Measurements from ENCODE around the gene GPATCH3. TPM values are rescaled to one million over a fixed set of nuclear protein-coding genes. Genes with fewer than 3 reads are reported as not detected.
A peak's percentile ranks its signal among the peaks of the same experiment; 100 is the strongest.

Gene GPATCH3
- polyA plus RNA-seq, 1 of the 3 experiments (the other 2 are of a cell fraction), result 11.1 TPM

- TF ChIP-seq POLR2AphosphoS5 (IDR thresholded peaks at IDR 0.05; ENCODE audit: low read depth, low read length), result no peak
- TF ChIP-seq MAX (IDR thresholded peaks at IDR 0.05; ENCODE audit: low read depth), result 0 out of 2 replicates have a peak, but pooled peaks have one; percentile 1
- H3K9ac ChIP-seq, result peak overlapping the region; percentile 90
- peaks cover 17 to 26% of the 10 kb centered on the region in 2 experiments for H3K36me3 ChIP-seq (replicated peaks in 1 of 2; ENCODE audit: control insufficient read depth in 1 of 2, insufficient read depth in 2 of 2, low read length in 1 of 2)
- H3K9me3 ChIP-seq, result no peaks in the 10 kb centered on the region
- peak overlapping the region; percentile 93 for H3K4me2 ChIP-seq
- peaks cover 49% of the 10 kb centered on the region for H3K79me2 ChIP-seq (ENCODE audit: insufficient read depth)
- ChIA-PET CTCF (interaction anchor here (1.0 kb wide), 1 partner anchor 32 kb away, joined by 3 read pairs; the partner anchor contains the start of gene GPN2), POLR2A (interaction anchor here (0.6 to 1.4 kb wide), 3 partner anchors 22 to 219 kb away, joined by 4 to 7 read pairs (median 4); partner anchors contain the start of genes GPATCH3 and GPN2)
- H3F3A ChIP-seq (replicated peaks; ENCODE audit: insufficient read depth), result no peaks in the 10 kb centered on the region
- no peak for DNase-seq
- H4K20me1 ChIP-seq (ENCODE audit: insufficient read depth), result peaks cover 13% of the 10 kb centered on the region; the same call in 1 of the 2 replicates
- H3K4me3 ChIP-seq (ENCODE audit: low read depth in 2 of 2, low read length in 1 of 2), result peak overlapping the region; percentile 69 to 80
- H3K27me3 ChIP-seq (ENCODE audit: insufficient read depth), result no peaks in the 10 kb centered on the region
- 2% methylated on average over 6 of the region's 6 CpGs for WGBS (ENCODE audit: low lambda C conversion rate)
- H3K9me2 ChIP-seq, result no peaks in the 10 kb centered on the region
- H2AFZ ChIP-seq (ENCODE audit: low read depth), result no peak overlapping the region
- peak overlapping the region in 1 of 2 experiments; percentile 78; a peak in 1 of 4 replicates for H3K27ac ChIP-seq (ENCODE audit: low read depth in 2 of 2, low read length in 1 of 2)
- H3K4me1 ChIP-seq (ENCODE audit: control insufficient read depth in 1 of 2, insufficient read depth in 2 of 2, low read depth in 1 of 2, low read length in 1 of 2), result peaks cover 13 to 16% of the 10 kb centered on the region in 2 experiments; a peak in 1 of 4 replicates
Measured at GRCh38 chr1:26922431-26922729, 22.1 kb upstream of the GPATCH3 start.

- H3K9me2 ChIP-seq, result no peaks in the 10 kb centered on the region
- CTCF ChIA-PET, result interaction anchor here (1.0 kb wide), 1 partner anchor 32 kb away, joined by 3 read pairs; the partner anchor contains the start of gene GPN2
- TF ChIP-seq EZH2phosphoT487 (IDR thresholded peaks at IDR 0.05; ENCODE audit: borderline replicate concordance, low read depth) (no peak), GATA2 (CRISPR knock-in tag; IDR thresholded peaks at IDR 0.05) (no peak), USF2 (IDR thresholded peaks at IDR 0.05; ENCODE audit: borderline replicate concordance, low read depth, low read length) (no peak), YY1 (IDR thresholded peaks at IDR 0.05; ENCODE audit: low read depth) (no peak), ELF1 (IDR thresholded peaks at IDR 0.05) (peak; percentile 56), SMC3 (IDR thresholded peaks at IDR 0.05; ENCODE audit: low read depth, low read length) (no peak), FOXJ3 (CRISPR knock-in tag; IDR thresholded peaks at IDR 0.05) (no peak), TAF1 (IDR thresholded peaks at IDR 0.05; ENCODE audit: borderline replicate concordance, low read depth, low read length) (peak; percentile 63; the same call in 1 of the 2 replicates), FOXM1 (IDR thresholded peaks at IDR 0.05; ENCODE audit: low read depth) (no peak), MAX (IDR thresholded peaks at IDR 0.05; ENCODE audit: low read depth) (peak; percentile 80), FOSL2 (IDR thresholded peaks at IDR 0.05; ENCODE audit: borderline replicate concordance, low read depth) (no peak), NRF1 (IDR thresholded peaks at IDR 0.05; ENCODE audit: low read depth, low read length) (peak; percentile 64), TCF12 (IDR thresholded peaks at IDR 0.05) (no peak), MEF2A (IDR thresholded peaks at IDR 0.05; ENCODE audit: borderline replicate concordance, low read depth) (no peak), SIN3A (IDR thresholded peaks at IDR 0.05; ENCODE audit: borderline replicate concordance, low read depth, low read length) (0 out of 2 replicates have a peak, but pooled peaks have one; percentile 46), USF1 (IDR thresholded peaks at IDR 0.05; ENCODE audit: borderline replicate concordance, low read depth) (no peak), JUND (IDR thresholded peaks at IDR 0.05) (no peak), EP300 (IDR thresholded peaks at IDR 0.05; ENCODE audit: borderline replicate concordance in 1 of 2, low read depth in 1 of 2, low read length in 1 of 2) (no peak), NFIC (IDR thresholded peaks at IDR 0.05; ENCODE audit: borderline replicate concordance) (no peak)
- TF ChIP-seq, protein P1, sequence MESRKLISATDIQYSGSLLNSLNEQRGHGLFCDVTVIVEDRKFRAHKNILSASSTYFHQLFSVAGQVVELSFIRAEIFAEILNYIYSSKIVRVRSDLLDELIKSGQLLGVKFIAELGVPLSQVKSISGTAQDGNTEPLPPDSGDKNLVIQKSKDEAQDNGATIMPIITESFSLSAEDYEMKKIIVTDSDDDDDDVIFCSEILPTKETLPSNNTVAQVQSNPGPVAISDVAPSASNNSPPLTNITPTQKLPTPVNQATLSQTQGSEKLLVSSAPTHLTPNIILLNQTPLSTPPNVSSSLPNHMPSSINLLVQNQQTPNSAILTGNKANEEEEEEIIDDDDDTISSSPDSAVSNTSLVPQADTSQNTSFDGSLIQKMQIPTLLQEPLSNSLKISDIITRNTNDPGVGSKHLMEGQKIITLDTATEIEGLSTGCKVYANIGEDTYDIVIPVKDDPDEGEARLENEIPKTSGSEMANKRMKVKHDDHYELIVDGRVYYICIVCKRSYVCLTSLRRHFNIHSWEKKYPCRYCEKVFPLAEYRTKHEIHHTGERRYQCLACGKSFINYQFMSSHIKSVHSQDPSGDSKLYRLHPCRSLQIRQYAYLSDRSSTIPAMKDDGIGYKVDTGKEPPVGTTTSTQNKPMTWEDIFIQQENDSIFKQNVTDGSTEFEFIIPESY (IDR thresholded peaks at IDR 0.05; ENCODE audit: borderline replicate concordance, low read depth), result no peak
Measured at GRCh38 chr1:26921540-26922430, 21.5 kb upstream of the GPATCH3 start, which contains the start of gene NUDC. NUDC (plus strand) TSS chr1:26921743; CDS start chr1:26921849, 106 bp downstream.

More at GRCh38 chr1:26921540-26922430, 21.5 kb upstream of the GPATCH3 start, which contains the start of gene NUDC:
- peak; percentile 96 for DNase-seq
- peak within 1 kb of the TSS; percentile 92 for H2AFZ ChIP-seq (ENCODE audit: low read depth)
- H3K9me3 ChIP-seq, result no peaks in the 10 kb centered on the region
- 4% methylated on average over 47 of the region's 83 CpGs for WGBS (ENCODE audit: low lambda C conversion rate)
- peaks cover 12% of the 10 kb centered on the region; the same call in 1 of the 2 replicates for H4K20me1 ChIP-seq (ENCODE audit: insufficient read depth)
- H3K4me3 ChIP-seq (ENCODE audit: low read depth in 2 of 2, low read length in 1 of 2), result peak within 1 kb of the TSS; percentile 69 to 80
- no peaks in the 10 kb centered on the region for H3K27me3 ChIP-seq (ENCODE audit: insufficient read depth)
- peak within 1 kb of the TSS; percentile 93 for H3K4me2 ChIP-seq
- H3K79me2 ChIP-seq (ENCODE audit: insufficient read depth), result peaks cover 43% of the 10 kb centered on the region
- H3K36me3 ChIP-seq (replicated peaks in 1 of 2; ENCODE audit: control insufficient read depth in 1 of 2, insufficient read depth in 2 of 2, low read length in 1 of 2), result peaks cover 17 to 23% of the 10 kb centered on the region in 2 experiments
- H3K9ac ChIP-seq, result peak within 1 kb of the TSS; percentile 90
- POLR2A ChIA-PET, result interaction anchor here (0.6 to 1.4 kb wide), 3 partner anchors 22 to 218 kb away, joined by 4 to 7 read pairs (median 4); partner anchors contain the start of genes GPATCH3 and GPN2
- no peaks in the 10 kb centered on the region for H3F3A ChIP-seq (replicated peaks; ENCODE audit: insufficient read depth)
- peaks cover 13 to 16% of the 10 kb centered on the region in 2 experiments; a peak in 1 of 4 replicates for H3K4me1 ChIP-seq (ENCODE audit: control insufficient read depth in 1 of 2, insufficient read depth in 2 of 2, low read depth in 1 of 2, low read length in 1 of 2)
- peak within 1 kb of the TSS; percentile 76 to 78 for H3K27ac ChIP-seq (ENCODE audit: low read depth in 2 of 2, low read length in 1 of 2)

All from SK-N-SH (cell line).